ENCODE measurements around the gene ZNF778.
"Not testable (repeated sequence)": the region's sequence is repeated elsewhere in the genome, so short reads cannot be mapped to it uniquely, and the experiment has no call there.

The ZNF778 gene

GRCh38 chr16:89183463-89183862 lies 34.0 kb upstream of the ZNF778 start:
- no peak for DNase-seq (ENCODE audit: low read depth)

- no peak for DNase-seq (ENCODE audit: low read depth)
Measured at GRCh38 chr16:89183975-89184676, 33.4 kb upstream of the ZNF778 start.

- DNase-seq (ENCODE audit: low read depth) = no peak
Measured at GRCh38 chr16:89184677-89184932, 32.9 kb upstream of the ZNF778 start.

- DNase-seq (ENCODE audit: low read depth) = no peak
Measured at GRCh38 chr16:89184933-89185794, 32.3 kb upstream of the ZNF778 start.

GRCh38 chr16:89185887-89186592 lies 31.5 kb upstream of the ZNF778 start:
- not testable (repeated sequence) for DNase-seq (ENCODE audit: low read depth)

- not testable (repeated sequence) for DNase-seq (ENCODE audit: low read depth)
Measured at GRCh38 chr16:89186593-89187031, 30.9 kb upstream of the ZNF778 start.

- no peak for DNase-seq (ENCODE audit: low read depth)
Measured at GRCh38 chr16:89187032-89187769, 30.3 kb upstream of the ZNF778 start.

GRCh38 chr16:89187770-89188392 lies 29.6 kb upstream of the ZNF778 start:
- no peak for DNase-seq (ENCODE audit: low read depth)

GRCh38 chr16:89188471-89189357 lies 28.8 kb upstream of the ZNF778 start:
- not testable (repeated sequence) for DNase-seq (ENCODE audit: low read depth)

- DNase-seq (ENCODE audit: low read depth) = no peak
Measured at GRCh38 chr16:89189358-89190025, 28.0 kb upstream of the ZNF778 start.

- DNase-seq (ENCODE audit: low read depth) = no peak
Measured at GRCh38 chr16:89190150-89190958, 27.1 kb upstream of the ZNF778 start.

- DNase-seq (ENCODE audit: low read depth) = no peak
Measured at GRCh38 chr16:89191033-89191900, 26.2 kb upstream of the ZNF778 start.

- no peak for DNase-seq (ENCODE audit: low read depth)
Measured at GRCh38 chr16:89191901-89192185, 25.7 kb upstream of the ZNF778 start.

- peak; percentile 60 for DNase-seq (ENCODE audit: low read depth)
Measured at GRCh38 chr16:89192186-89192955, 25.1 kb upstream of the ZNF778 start.

GRCh38 chr16:89192956-89193575 lies 24.4 kb upstream of the ZNF778 start:
- peak; percentile 38 for DNase-seq (ENCODE audit: low read depth)

- no peak for DNase-seq (ENCODE audit: low read depth)
Measured at GRCh38 chr16:89193576-89194293, 23.8 kb upstream of the ZNF778 start.

All from non-pigmented ciliary epithelial cell (primary cell).